GM23248 (cell line): ENCODE measurements around the gene DUSP15. TPM values are rescaled to one million over a fixed set of nuclear protein-coding genes. Genes with fewer than 3 reads are reported as not detected.

Experiments used
- DNase-seq: peaks from one replicate; pipeline ENCODE4 v3.0.0-alpha.2; 2015
- H2AFZ ChIP-seq: fragments of 200-600 bp; sonication (generic); 2 replicates; pipeline ENCODE4 v1.6.1; 2016; ENCODE audit warnings: antibody characterized with exemption
- H3F3A ChIP-seq: fragments of 200-600 bp; sonication (generic); 2 replicates; pipeline ENCODE4 v1.6.1; 2016; ENCODE audit warnings: mild to moderate bottlenecking, antibody characterized with exemption, mixed run types; ENCODE audit not compliant: insufficient read depth
- H3K27ac ChIP-seq: fragments of 200-600 bp; sonication (generic); 2 replicates; pipeline ENCODE4 v1.5.1; 2016; ENCODE audit warnings: mild to moderate bottlenecking
- H3K27me3 ChIP-seq: fragments of 200-600 bp; sonication (generic); replicated peaks from 2 replicates; pipeline ENCODE4 v1.6.1; 2016; ENCODE audit warnings: mild to moderate bottlenecking; ENCODE audit not compliant: insufficient read depth
- H3K36me3 ChIP-seq: fragments of 200-600 bp; sonication (generic); 2 replicates; pipeline ENCODE4 v1.6.1; 2016; ENCODE audit warnings: low read depth, mild to moderate bottlenecking
- H3K4me1 ChIP-seq: fragments of 200-600 bp; sonication (generic); 2 replicates; pipeline ENCODE4 v1.6.1; 2016; ENCODE audit warnings: mild to moderate bottlenecking; ENCODE audit not compliant: insufficient read depth
- H3K4me2 ChIP-seq: fragments of 200-600 bp; sonication (generic); one replicate; pipeline ENCODE4 v1.6.1; 2016; ENCODE audit warnings: mild to moderate bottlenecking; ENCODE audit not compliant: unreplicated experiment
- H3K4me3 ChIP-seq: fragments of 200-600 bp; sonication (generic); 2 replicates; pipeline ENCODE4 v1.5.1; 2016; ENCODE audit warnings: mild to moderate bottlenecking
- H3K79me2 ChIP-seq: fragments of 200-600 bp; sonication (generic); 2 replicates; pipeline ENCODE4 v1.6.1; 2016; ENCODE audit warnings: mild to moderate bottlenecking; ENCODE audit not compliant: insufficient read depth
- H3K9ac ChIP-seq: fragments of 200-600 bp; sonication (generic); 2 replicates; pipeline ENCODE4 v1.6.1; 2016; ENCODE audit warnings: mild to moderate bottlenecking
- H3K9me2 ChIP-seq: fragments of 200-600 bp; sonication (generic); 2 replicates; pipeline ENCODE4 v1.6.1; 2016; ENCODE audit warnings: mixed run types, mild to moderate bottlenecking, moderate library complexity; ENCODE audit not compliant: insufficient read depth
- H3K9me3 ChIP-seq: fragments of 200-600 bp; sonication (generic); one replicate; pipeline ENCODE4 v1.6.1; 2017; ENCODE audit warnings: low read depth
- H4K20me1 ChIP-seq: fragments of 200-600 bp; sonication (generic); 2 replicates; pipeline ENCODE4 v1.6.0; 2016; ENCODE audit not compliant: insufficient read depth
- EZH2 ChIP-seq: fragments of 200-600 bp; sonication (generic); IDR thresholded peaks from 2 replicates; pipeline ENCODE4 v1.6.1; 2018; ENCODE audit warnings: antibody characterized with exemption, mild to moderate bottlenecking; ENCODE audit not compliant: insufficient read depth, poor library complexity, severe bottlenecking
- EZH2phosphoT487 ChIP-seq: fragments of 200-600 bp; sonication (generic); IDR thresholded peaks from 2 replicates; pipeline ENCODE4 v1.6.1; 2018; ENCODE audit warnings: antibody characterized with exemption, moderate library complexity, mild to moderate bottlenecking, low read depth; ENCODE audit not compliant: insufficient read depth
- WGBS, 2 experiments: methylation state at CpG; one replicate each; pipeline ENCODE4 v1.1.6; 2015 to 2017; ENCODE audit warnings: low lambda C conversion rate in 2 of 2, low coverage in 1 of 2; ENCODE audit errors: missing lambda C conversion rate in 2 of 2; 5-methylcytosine and 5-hydroxymethylcytosine counted together
- in situ Hi-C: fragments of 300-500 bp; cut with MboI; formaldehyde crosslinking; loops from 2 replicates; pipeline ENCODE4 v1.15.0; 2020
- polyA plus RNA-seq: library from polyadenylated mRNA; unstranded; fragments of >200 nt; fragmentation: Nextera tagmentation; extraction: Ambion mirVana; gene quantifications from 2 replicates; pipeline ENCODE4 v1.2.1, GENCODE V29; 2016
- total RNA-seq: library from RNA; depleted of rRNA; stranded (reverse); fragments of >200 nt; shearing (Covaris generic); gene quantifications from 2 replicates; pipeline ENCODE4 v1.2.3, GENCODE V29; 2014

Gene DUSP15
- total and polyA plus RNA-seq, 2 experiments from 2014 or later = not detected

DNA sequence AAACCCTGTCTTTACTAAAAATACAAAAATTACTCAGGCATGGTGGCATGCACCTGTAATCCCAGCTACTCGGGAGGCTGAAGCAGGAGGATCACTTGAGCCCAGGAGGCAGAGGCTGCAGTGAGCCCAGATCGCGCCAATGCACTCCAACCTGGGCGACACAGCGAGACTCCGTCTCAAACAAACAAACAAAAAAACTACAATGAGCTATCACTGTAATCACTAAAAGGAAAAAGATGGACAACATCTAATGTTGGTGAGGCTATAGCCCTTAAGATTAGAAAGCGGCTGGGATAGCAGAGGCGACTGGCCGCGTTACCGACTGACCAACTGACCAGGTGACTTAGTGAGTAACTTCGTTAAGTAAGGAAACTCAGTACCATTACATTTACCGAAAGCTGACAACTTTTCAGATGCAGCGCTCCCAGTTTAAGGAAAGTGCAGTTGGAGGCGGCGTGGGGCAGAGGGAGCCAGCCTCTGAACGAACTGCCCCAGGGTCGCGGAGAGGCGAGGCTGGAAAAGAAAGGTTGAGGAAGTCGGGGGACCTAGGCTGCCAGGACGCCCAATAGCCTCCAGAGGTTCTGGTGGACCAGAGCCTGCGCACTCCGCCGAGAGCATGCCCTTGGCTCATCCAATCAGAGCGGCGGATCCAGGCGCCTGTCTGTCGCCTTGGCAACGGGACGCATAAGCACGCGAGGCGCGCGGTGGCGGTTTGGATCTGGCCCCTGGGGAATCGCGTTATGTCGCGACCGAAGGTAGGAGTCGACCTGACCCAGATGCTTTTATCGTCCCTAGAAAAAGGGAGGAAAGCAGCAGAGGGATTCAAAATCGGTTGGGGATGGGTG lies 9.0 kb upstream of the DUSP15 start:
- 11 to 12% methylated on average over 43 to 45 of the region's 45 CpGs for WGBS, 2 experiments
- H3K9ac ChIP-seq = peak overlapping the region; percentile 77
- no peaks in the 10 kb centered on the region for H3K36me3 ChIP-seq
- H3K79me2 ChIP-seq = no peaks in the 10 kb centered on the region
- TF ChIP-seq EZH2 (no peak), EZH2phosphoT487 (no peak)
- peak overlapping the region; percentile 96 for H2AFZ ChIP-seq
- H3K4me1 ChIP-seq = no peaks in the 10 kb centered on the region
- H3K4me2 ChIP-seq = peak overlapping the region; percentile 82
- no peaks in the 10 kb centered on the region for H4K20me1 ChIP-seq
- in situ Hi-C loops = no loop called here
- H3K9me3 ChIP-seq = no peaks in the 10 kb centered on the region
- peak overlapping the region; percentile 47 for H3K27ac ChIP-seq
- peak; percentile 100 for DNase-seq
- H3F3A ChIP-seq = no peaks in the 10 kb centered on the region
- no peaks in the 10 kb centered on the region for H3K9me2 ChIP-seq
- peak overlapping the region; percentile 83 for H3K4me3 ChIP-seq
- H3K27me3 ChIP-seq = no peaks in the 10 kb centered on the region; the same call in 1 of the 2 replicates

DNA sequence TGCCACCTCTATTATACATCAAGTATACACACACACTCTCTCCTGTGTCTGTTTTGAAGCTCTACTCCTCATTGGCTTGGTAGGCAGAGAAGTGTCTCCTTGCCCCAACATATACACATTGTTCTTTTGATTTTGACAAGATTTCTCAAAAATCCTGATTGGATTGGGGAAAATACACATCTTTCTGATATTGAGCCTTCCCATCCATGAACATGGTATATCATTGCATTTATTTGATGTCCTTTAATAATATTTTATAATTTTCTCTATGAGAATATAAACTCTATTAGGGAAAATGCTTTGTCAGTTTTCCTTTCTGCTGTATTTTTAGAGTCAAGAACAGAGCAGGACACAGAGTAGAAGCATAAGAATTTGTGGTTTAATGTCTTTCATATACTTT lies 7.4 kb upstream of the DUSP15 start:
- Histone ChIP-seq H4K20me1 (no peaks in the 10 kb centered on the region), H2AFZ (no peak overlapping the region), H3K9me3 (no peaks in the 10 kb centered on the region), H3K4me2 (no peak overlapping the region), H3K36me3 (no peaks in the 10 kb centered on the region), H3K4me1 (no peaks in the 10 kb centered on the region), H3K79me2 (no peaks in the 10 kb centered on the region), H3K4me3 (no peak overlapping the region), H3K9ac (no peak overlapping the region), H3K9me2 (no peaks in the 10 kb centered on the region), H3K27me3 (peaks cover 8% of the 10 kb centered on the region), H3F3A (no peaks in the 10 kb centered on the region), H3K27ac (no peak overlapping the region)
- TF ChIP-seq EZH2phosphoT487 = no peak
- no peak for TF ChIP-seq EZH2
- in situ Hi-C loops = no loop called here
- no peak for DNase-seq

DNA sequence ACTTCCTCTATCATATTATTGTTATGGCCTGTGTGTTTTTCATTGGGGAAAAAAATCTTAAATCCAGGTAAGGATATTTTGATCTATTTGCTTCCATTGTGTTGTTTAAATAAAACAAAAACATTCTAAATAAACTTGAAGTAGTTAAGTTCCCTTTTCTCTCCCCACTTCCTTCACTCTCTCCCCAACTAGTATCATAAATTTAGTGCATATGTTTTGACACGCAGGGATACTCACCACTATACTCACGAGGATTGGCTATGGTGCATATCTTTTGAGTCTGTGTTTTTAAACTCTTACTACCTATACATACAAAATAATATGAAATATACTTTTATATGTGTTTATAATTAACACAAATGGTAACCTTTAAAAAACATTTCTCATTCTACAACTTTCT lies 5.3 kb upstream of the DUSP15 start:
- TF ChIP-seq EZH2 = no peak
- TF ChIP-seq EZH2phosphoT487 = no peak

DNA sequence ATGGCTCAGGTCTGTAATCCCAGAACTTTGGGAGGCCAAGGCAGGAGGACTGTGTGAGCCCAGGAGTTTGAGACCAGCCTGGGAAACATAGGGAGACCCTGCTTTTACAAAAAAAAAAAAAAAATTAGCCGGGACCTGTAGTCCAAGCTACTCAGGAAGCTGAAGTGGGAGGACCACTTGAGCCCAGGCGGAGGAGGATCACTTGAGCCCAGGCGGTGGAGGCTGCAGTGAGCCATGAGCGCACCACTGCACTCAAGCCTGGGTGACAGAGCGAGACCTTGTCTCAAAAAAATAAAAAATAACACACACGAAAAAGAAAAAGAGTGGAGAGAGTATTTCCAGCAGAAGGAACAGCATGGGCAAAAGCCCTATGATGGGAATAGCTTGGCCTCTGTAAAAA lies 2.1 kb upstream of the DUSP15 start:
- in situ Hi-C loops = no loop called here

More for the DNA sequence above, 5.3 kb upstream of the DUSP15 start:
- Histone ChIP-seq H3K27me3 (peaks cover 25% of the 10 kb centered on the region), H3K9me2 (no peaks in the 10 kb centered on the region), H3F3A (no peaks in the 10 kb centered on the region), H3K4me2 (no peak overlapping the region), H3K9me3 (no peaks in the 10 kb centered on the region), H3K79me2 (no peaks in the 10 kb centered on the region), H3K4me1 (no peaks in the 10 kb centered on the region), H4K20me1 (no peaks in the 10 kb centered on the region), H3K9ac (no peak overlapping the region), H3K36me3 (no peaks in the 10 kb centered on the region), H3K27ac (no peak overlapping the region), H2AFZ (no peak overlapping the region), H3K4me3 (no peak overlapping the region)
- WGBS, 2 experiments = 66 to 72% methylated on average over 2 of the region's 2 CpGs
- in situ Hi-C loops = no loop called here
- DNase-seq = no peak

More for the DNA sequence above, 2.1 kb upstream of the DUSP15 start:
- TF ChIP-seq EZH2phosphoT487 (no peak), EZH2 (no peak)
- no peaks in the 10 kb centered on the region for H3K9me3 ChIP-seq
- H3K9ac ChIP-seq = no peak overlapping the region
- WGBS, 2 experiments = 53 to 54% methylated on average over 6 of the region's 6 CpGs
- H3K4me1 ChIP-seq = no peaks in the 10 kb centered on the region
- no peaks in the 10 kb centered on the region for H3K79me2 ChIP-seq
- DNase-seq = no peak
- H3K4me3 ChIP-seq = no peak overlapping the region
- no peak overlapping the region for H3K4me2 ChIP-seq
- H3K36me3 ChIP-seq = no peaks in the 10 kb centered on the region
- H3K9me2 ChIP-seq = no peaks in the 10 kb centered on the region
- no peaks in the 10 kb centered on the region for H4K20me1 ChIP-seq
- H3K27me3 ChIP-seq = peaks cover 47% of the 10 kb centered on the region
- no peak overlapping the region for H3K27ac ChIP-seq
- no peaks in the 10 kb centered on the region for H3F3A ChIP-seq
- no peak overlapping the region for H2AFZ ChIP-seq
